Endothelial cell (in vitro differentiated cells): ENCODE data around the gene SASH1. TPM values are rescaled to one million over a fixed set of nuclear protein-coding genes. Genes with fewer than 3 reads are reported as not detected.

Experiments
- DNase-seq: peaks from one replicate; pipeline ENCODE4 v3.0.0; 2021; ENCODE audit warnings: low spot score
- H3K27ac Mint-ChIP-seq: one replicate; pipeline ENCODE4 v1.8.0; 2021; ENCODE audit warnings: mixed read lengths, inconsistent platforms; ENCODE audit not compliant: unreplicated experiment
- H3K27me3 Mint-ChIP-seq: one replicate; pipeline ENCODE4 v1.8.0; 2021; ENCODE audit warnings: mild to moderate bottlenecking, moderate library complexity, mixed read lengths, inconsistent platforms; ENCODE audit not compliant: unreplicated experiment
- H3K36me3 Mint-ChIP-seq: one replicate; pipeline ENCODE4 v1.8.0; 2021; ENCODE audit warnings: mild to moderate bottlenecking, low read depth, mixed read lengths, inconsistent platforms; ENCODE audit not compliant: unreplicated experiment
- H3K4me1 Mint-ChIP-seq: one replicate; pipeline ENCODE4 v1.8.0; 2021; ENCODE audit warnings: mild to moderate bottlenecking, mixed read lengths, inconsistent platforms; ENCODE audit not compliant: unreplicated experiment
- H3K4me3 Mint-ChIP-seq: one replicate; pipeline ENCODE4 v1.8.0; 2021; ENCODE audit warnings: mild to moderate bottlenecking, mixed read lengths, inconsistent platforms; ENCODE audit not compliant: unreplicated experiment
- H3K9me3 Mint-ChIP-seq: one replicate; pipeline ENCODE4 v1.8.0; 2021; ENCODE audit warnings: mixed read lengths, inconsistent platforms; ENCODE audit not compliant: unreplicated experiment
- CTCF ChIP-seq: fragments of 200-600 bp; sonication (generic); IDR thresholded peaks from one replicate; pipeline ENCODE4 v1.5.0; 2021; ENCODE audit warnings: antibody characterized with exemption; ENCODE audit not compliant: unreplicated experiment
- total RNA-seq: library from RNA; stranded (reverse); fragmentation: NEBNext Ultra II Directional; extraction: Animal tissue kit (Norgen Biotek cat#: 25700); gene quantifications from one replicate; pipeline ENCODE4 v1.2.1, GENCODE V29; 2021; ENCODE audit not compliant: unreplicated experiment

The SASH1 gene
- total RNA-seq, 1 donor from 2014 or later: 138 TPM

GRCh38 chr6:148345176-148345575 is 2.5 kb downstream of the SASH1 start:
- TF ChIP-seq CTCF: no peak
- Mint-ChIP-seq H3K36me3 (peaks cover 28% of the 10 kb centered on the region), H3K27me3 (peaks cover 10% of the 10 kb centered on the region), H3K9me3 (no peaks in the 10 kb centered on the region), H3K27ac (peak overlapping the region; percentile 87), H3K4me1 (peaks cover 57% of the 10 kb centered on the region), H3K4me3 (peak overlapping the region; percentile 90)
- DNase-seq: no peak

GRCh38 chr6:148345578-148345977 is 2.9 kb downstream of the SASH1 start:
- no peak for TF ChIP-seq CTCF
- Mint-ChIP-seq H3K4me1 (peaks cover 61% of the 10 kb centered on the region), H3K27ac (peak overlapping the region; percentile 96), H3K4me3 (peak overlapping the region; percentile 90), H3K9me3 (no peaks in the 10 kb centered on the region), H3K27me3 (peaks cover 11% of the 10 kb centered on the region), H3K36me3 (peaks cover 28% of the 10 kb centered on the region)
- no peak for DNase-seq

GRCh38 chr6:148346681-148347440 is 4.2 kb downstream of the SASH1 start:
- Mint-ChIP-seq H3K9me3 (no peaks in the 10 kb centered on the region), H3K27ac (peak overlapping the region; percentile 96), H3K27me3 (peaks cover 12% of the 10 kb centered on the region), H3K4me1 (peaks cover 69% of the 10 kb centered on the region), H3K4me3 (peak overlapping the region; percentile 90), H3K36me3 (peaks cover 28% of the 10 kb centered on the region)
- no peak for DNase-seq
- TF ChIP-seq CTCF: no peak

GRCh38 chr6:148347441-148348054 is 4.9 kb downstream of the SASH1 start:
- peak overlapping the region; percentile 96 for H3K27ac Mint-ChIP-seq
- no peak for TF ChIP-seq CTCF
- peaks cover 23% of the 10 kb centered on the region for H3K36me3 Mint-ChIP-seq
- H3K4me1 Mint-ChIP-seq: peaks cover 66% of the 10 kb centered on the region
- peak overlapping the region; percentile 90 for H3K4me3 Mint-ChIP-seq
- no peak for DNase-seq
- no peaks in the 10 kb centered on the region for H3K9me3 Mint-ChIP-seq
- H3K27me3 Mint-ChIP-seq: peaks cover 8% of the 10 kb centered on the region

- no peak for TF ChIP-seq CTCF
- Mint-ChIP-seq H3K27ac (peak overlapping the region; percentile 76), H3K27me3 (peaks cover 7% of the 10 kb centered on the region), H3K9me3 (no peaks in the 10 kb centered on the region), H3K36me3 (peaks cover 21% of the 10 kb centered on the region), H3K4me1 (peaks cover 64% of the 10 kb centered on the region), H3K4me3 (peak overlapping the region; percentile 20)
- no peak for DNase-seq
These were observed 5.7 kb downstream of the SASH1 start for GRCh38 chr6:148348335-148348734.
